COLO668 (cell line): Measurements from ENCODE around the gene STX8.

Experiments used
- DNase-seq: peaks from one replicate; lab custom pipeline; 2025; ENCODE audit not compliant: unreplicated experiment; lab: John Stamatoyannopoulos, UW

Gene STX8

DNA sequence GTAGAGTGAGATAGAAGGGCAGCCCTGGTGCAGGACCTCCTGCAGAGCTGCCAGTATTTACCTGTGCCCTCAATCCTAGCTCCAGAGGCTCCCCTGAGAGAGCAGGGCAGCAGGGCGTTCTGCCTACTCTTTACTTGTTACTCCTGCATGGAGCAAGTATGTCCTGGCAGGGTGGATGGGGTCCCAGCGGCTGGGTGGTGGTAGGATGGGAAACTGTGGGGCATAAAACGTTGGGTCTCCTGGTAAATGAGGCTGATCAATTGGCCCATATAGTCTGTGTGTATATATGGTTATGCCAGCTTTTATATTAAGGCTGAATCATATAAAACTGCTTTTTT, 362.3 kb downstream of the STX8 start:
- DNase-seq = no peak

DNA sequence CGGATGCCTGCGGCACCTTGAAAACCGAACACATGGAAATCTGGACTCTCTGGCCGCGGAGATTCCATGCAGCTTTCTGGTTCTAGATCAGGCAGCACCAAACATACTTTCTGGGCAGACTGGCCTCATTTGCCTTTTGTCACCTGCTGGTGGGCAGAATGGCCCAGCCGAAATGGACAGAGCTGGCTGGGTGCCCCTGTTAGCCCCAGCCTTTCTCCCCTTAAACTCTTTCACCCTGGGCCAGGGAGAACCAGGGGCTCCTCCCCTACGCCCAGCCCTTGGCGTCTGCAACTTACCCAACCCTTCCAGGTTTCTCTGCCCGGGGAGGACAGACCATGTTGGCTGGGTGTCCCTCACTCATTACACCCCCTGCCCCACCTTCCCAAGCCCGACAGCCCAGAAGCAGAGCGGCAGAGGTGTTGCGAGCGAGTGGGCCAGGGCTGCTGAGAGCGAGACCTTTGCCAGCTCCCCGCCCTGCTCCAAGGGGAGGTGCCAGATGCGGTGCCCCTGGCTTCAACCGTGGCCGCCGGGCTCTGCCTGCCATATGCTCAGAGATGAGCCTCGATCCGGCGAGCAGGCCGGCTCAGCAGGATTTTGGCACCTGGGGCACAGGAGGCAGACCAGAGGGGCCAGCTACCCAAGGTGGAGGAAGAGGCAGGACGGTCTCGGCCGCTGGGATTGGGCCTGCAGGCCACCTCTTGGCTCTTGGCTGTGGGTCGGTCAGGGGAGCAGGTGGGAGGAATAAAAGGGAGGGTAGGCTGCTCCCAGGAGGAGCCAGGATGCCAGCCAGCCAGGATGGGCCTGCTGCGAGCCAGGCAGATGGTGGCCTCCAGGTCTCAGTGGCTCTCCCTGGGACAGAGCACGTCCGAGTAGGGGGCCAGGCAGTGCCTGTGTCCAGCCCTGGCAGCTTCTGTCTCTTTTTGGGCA, 363.0 kb downstream of the STX8 start:
- no peak for DNase-seq

DNA sequence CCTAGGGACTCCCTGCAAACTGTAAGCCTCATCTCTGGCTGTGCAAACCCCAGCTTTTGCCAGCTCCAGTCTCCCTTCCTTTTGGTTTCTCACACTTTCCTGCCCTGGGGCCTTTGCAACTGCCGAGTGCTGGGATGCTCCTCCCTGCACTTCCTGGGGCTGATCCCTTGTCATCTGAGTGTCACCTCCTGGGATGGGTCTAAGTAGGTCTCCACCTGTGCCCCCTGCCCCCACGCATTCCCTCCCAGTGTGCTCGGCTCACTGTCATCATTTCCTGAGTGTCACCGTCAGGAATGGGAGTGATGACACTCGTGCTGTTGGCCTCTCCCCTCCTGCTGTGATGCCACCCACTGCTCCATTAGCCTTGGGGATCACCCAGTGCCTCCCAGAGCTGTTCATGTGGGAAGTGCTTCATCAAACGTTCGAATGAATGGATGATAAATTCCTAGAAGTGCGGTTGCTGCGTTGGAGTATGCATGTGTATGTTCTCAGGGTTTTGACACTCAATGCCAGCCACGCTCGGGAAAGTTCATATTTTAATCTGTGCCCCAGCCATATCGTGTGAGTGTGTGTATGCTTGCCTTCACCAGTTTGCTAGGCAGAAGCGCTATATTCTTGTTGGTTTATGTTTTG, 364.4 kb downstream of the STX8 start:
- no peak for DNase-seq

DNA sequence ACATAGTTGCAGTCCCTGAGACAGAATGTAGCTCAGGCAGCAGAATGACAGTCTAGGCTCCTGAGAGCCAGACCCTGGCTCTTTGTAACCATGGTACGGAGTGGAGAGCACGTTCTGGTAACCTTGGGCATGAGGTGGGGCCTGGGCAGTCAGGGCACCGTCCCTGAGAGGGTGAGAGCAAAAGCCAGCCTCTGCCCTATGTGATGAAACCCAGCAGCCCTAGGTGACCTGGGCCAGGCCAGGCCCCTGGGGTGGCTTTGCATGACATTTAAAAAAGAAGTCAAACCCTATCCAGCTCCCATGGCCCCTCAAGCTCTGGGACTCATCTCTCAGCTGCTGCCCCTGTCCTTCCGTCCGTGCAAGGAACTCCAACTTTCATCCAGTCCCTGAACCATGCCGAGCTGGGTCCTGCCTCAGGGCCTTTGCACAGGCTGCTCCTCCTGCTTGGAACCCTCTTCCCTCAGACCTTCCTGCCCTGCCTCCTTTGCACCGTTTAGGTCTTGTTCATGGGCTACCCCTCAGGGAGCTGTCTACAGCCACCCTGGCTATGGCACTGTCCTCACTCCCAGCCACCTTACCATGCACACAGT, 365.7 kb downstream of the STX8 start:
- no peak for DNase-seq

DNA sequence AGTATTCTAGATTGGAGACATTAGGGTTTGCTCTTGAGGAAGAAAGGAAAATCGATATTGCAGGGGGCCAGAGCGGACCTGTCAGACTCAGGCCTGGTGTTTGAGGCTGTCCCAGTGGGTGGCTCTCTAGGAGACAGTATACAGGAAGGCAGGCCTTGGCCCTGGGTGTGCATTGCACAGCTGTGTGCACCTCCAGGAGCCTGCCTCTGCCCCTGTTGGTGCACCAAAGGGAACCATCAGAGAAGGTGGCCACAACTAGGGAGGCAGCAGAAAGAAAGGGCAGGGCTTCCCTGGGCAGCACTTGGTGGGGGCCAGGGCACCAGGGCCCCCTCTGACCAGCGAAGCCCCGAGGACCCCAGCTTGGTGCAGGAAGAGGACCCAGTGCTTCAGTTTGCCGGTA, 366.3 kb downstream of the STX8 start:
- no peak for DNase-seq

DNA sequence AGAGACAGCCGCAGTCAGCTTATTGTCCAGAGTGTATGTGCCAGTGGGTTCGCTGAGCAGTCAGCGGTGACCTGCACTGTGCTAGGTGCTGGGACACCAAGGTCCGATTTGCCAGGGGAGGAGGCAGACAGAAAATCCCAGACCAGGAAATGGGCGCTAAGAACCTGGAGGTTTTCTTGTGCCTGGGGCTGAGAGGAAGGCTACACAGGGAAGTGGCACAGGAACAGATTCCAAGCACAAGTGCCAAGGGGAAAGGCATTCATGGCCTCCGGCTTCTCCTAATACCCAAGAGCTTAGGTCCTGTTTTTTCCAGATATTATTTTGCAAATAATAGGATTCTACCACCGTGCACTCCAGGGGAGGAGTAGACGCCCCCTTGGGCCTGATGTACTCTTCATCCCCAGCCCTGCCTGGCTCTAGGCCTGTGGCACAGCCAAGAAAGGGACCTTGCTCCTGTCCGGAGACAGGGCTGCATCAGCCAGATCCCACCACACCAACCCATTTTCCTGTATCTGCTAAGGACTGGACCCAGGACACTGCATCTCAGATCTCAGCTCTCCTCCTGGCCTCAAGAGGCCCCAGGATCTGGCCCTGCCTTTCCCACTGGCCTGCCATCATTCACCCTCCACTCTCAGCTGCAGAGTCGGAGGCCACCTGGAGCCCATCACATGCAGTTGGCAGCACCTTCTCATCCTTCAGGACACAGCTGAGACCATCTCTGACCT, 367.1 kb downstream of the STX8 start:
- DNase-seq = no peak

DNA sequence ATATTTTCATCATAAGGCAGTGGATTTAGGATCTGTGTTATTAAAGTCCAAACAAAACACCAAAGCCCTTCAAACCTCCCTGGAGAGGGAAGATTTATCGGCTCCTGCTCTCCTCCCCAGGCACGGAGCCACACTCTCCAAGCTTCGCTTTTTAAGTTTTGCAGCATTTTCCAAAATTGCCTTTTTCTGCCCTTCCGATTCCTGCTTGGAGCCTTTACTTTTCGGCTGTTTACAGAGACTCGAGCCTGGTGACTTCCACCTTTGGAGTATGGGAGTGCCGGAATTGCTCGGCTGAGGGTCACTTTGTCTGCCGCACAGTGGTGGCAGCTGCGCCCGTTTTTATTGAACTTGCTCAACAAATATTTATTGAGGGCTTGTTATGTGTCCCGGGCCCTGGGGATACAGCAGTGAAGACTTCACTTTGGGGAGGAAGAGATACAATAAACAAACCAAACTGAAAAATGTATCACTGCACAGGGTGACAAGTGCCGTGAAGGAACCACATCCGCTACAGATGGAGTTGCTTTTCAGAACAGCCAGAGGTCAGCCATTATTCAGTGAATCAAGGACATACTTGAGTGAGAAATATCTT, 368.8 kb downstream of the STX8 start:
- peak; percentile 21 for DNase-seq

DNA sequence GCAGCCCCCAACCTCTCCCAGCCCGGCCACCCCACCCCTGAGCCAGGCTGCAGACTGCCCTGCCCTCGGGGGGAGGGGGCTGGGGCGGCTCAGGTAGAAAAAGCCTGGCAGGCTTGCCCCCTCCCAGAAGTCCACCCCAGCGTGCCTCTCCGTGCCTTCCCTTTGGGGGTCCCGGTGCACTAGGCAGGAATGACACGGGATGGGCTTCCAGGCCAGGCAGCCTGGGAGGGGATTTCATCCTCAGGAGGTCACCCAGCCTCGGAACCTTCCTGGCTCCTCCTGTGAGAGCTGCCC, 369.3 kb downstream of the STX8 start:
- no peak for DNase-seq

DNA sequence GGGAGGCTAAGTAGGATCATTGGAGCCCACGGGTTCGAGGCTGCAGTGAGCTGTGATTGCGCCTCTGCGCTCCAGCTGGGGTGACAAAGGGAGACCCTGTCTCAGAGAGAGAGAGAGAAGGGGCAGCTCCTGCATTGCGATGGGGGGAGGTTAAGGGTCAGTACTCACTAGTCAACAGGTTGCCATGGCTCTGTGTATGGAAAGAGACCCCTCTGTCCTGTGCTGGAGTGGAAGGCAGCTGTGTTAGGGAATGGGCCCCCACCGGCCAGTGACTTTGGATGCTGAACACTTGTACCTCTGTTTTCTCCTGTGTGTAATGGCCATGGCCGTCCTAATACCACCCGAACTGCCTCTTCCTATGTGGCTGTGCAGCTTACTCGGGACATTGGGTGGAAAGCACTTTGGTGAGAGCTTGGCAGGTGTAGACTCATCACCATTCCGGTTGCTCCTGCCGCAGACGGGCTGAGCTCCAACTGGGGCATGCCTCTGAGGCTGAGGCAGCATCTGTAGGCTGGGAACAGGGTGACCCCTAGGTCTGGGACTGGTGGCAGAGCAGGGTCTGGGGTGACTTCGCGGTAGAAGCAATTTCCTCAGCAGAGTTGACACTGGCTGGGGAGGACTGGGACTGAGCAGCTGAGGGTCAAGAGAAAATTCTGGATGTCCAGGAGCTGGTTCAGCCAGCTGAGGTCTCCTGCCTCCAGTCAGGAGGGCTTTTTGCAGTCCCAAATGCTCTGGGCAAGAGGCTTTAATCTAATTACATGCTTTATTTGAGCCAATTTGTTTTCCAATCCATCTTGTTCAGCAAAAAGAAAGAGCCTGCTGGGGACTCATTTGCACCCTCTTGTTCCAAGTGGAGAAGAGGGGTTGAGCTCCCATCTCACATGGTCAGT, 369.9 kb downstream of the STX8 start:
- DNase-seq = no peak

DNA sequence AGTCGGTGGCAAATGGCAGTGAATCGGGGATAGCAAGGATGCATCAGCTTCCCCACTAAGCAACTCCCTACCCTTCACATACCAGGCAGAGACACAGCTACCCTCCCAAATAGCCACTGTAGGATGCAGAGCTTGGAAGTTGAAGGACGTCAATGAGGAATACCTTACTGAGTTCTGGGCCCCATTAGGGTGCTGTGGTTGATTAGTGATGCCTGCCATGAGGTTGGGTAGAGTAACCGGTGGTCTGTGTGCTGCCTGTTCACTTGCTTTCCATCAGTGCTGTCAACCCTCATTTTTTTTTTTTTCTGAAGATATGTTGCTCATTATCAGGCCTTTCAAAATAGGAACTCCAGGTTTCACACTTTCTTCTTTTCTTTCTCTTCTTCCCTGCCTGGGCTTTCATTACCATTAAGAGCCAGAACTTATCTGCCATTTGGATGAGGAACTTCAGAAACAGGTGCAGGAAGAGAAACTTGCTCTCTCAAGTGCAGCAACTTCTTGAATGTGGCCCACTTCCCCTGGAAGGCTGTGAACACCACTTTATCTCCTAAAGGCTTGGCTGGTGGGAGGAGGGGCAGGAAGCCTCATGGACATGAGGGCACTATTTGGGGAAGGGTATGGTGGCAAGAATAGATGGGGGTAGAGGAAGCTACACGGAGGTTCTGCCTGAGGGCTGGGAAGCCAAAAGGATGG, 370.8 kb downstream of the STX8 start:
- DNase-seq = no peak

DNA sequence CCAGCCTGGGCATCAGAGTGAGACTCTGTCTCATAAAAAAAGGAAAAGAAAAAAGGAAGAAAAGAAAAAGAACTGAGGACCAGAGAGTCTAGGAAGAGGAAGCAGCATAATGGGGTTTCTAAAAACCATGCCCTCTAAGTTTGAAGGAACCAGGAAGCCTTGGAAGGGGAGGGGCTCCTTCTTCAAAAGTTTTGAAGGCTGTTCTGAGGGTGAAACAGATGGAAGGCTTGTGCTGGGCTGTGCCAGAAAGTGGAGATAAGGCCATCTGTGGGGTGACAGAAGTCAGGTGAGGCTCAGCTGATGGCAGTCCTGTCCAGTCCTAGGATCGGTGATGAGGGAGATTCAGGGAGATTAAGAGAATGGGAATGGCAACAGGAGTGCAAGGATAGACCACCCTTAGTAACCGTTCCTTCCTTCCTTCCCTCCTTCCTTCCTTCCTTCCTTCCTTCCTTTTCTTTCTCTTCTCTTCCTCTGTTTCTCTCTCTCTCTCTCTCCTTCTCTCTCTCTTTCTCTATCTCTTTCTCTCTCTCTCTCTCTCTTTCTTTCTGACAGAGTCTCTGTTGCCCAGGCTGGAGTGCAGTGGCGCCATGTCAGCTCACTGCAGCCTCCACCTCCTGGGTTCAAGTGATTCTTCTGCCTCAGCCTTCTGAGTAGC, 371.7 kb downstream of the STX8 start:
- DNase-seq = no peak

DNA sequence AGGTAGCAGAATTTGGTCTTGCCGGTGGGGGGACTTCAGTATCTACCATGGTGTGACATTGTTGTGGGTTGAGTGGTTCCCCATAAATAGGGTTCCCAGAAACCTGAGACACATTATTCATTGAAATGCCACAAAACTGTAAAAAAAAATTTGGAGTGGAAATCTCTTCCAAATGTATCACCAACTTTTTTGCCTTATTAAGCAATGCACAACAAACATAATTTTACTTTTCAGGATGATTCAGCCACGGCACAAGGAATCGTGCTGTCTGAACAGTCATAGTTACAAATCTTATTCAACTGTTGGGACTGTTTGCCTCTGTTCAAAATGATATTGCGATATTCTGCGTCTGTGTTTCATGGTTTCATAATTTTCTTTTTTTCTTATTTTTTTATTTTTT, 373.1 kb downstream of the STX8 start:
- DNase-seq = no peak

DNA sequence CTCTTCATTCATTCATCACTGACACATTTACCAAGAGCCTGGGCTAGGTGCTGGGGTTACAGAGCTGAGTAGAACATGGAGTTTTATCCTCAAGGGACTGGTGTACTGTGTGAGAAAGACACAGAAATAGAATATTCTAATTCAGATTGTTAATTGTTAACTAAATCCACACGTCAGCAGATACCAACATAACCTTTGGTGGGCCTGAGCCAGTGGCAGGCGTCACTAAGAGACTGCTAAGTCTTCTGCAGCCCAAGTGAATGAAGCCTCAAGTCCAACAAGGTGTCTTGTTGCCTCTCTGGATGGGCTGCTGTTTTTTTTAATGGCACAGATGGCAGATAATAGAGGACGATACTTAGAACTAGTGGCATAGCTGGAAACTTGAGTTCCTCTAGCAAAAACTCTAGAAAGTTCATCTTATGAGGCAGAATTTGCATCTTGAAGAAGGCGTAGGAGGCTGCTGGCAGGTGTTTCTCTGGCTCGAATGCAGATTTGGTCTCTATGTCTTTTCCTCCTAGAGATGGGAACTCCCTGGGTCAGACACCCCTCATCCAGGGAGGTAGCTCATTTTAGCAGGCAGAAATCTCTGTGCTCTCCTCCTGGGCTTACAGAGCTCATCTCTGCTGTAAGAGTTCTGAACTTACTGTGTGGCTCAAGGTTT, 374.8 kb downstream of the STX8 start:
- no peak for DNase-seq
